K562 (cell line): ENCODE measurements around the gene CLDN15. TPM values are rescaled to one million over a fixed set of nuclear protein-coding genes. Genes with fewer than 3 reads are reported as not detected.

ENCODE experiments used
- CBX3 ChIP-seq, 2 experiments: IDR thresholded peaks; 1 replicate in 1 of 2; 2 replicates in 1 of 2; pipeline ENCODE4 v1.6.1; 2012; ENCODE audit warnings: inconsistent platforms in 2 of 2, low read length in 2 of 2, borderline replicate concordance in 1 of 2, control low read depth in 1 of 2
- DMBX1 ChIP-seq: fragments of 250-450 bp; sonication (Bioruptor Pico); IDR thresholded peaks from 2 replicates; pipeline ENCODE4 v1.8.0; 2022; ENCODE audit warnings: inconsistent platforms, mild to moderate bottlenecking, moderate library complexity, borderline replicate concordance
- ELF1 ChIP-seq: fragments of 200-800 bp; sonication (Bioruptor generic); IDR thresholded peaks from 2 replicates; pipeline ENCODE4 v1.6.1; 2016; ENCODE audit warnings: missing genetic modification characterization, missing compliant biosample characterization
- MGA ChIP-seq: fragments of 450-650 bp; IDR thresholded peaks from 2 replicates; pipeline ENCODE4 v1.6.1; 2016; ENCODE audit warnings: mild to moderate bottlenecking, moderate library complexity
- POLR2B ChIP-seq: fragments of 450-650 bp; IDR thresholded peaks from 2 replicates; pipeline ENCODE4 v1.6.1; 2018; ENCODE audit warnings: low read depth; ENCODE audit not compliant: partially characterized antibody
- ZBTB12 ChIP-seq: fragments of 250-450 bp; sonication (Bioruptor Pico); IDR thresholded peaks from 2 replicates; pipeline ENCODE4 v1.4.0; 2020
- ZBTB17 ChIP-seq: fragments of 450-650 bp; formaldehyde crosslinking; IDR thresholded peaks from 2 replicates; pipeline ENCODE4 v1.4.0; 2020; ENCODE audit warnings: mild to moderate bottlenecking
- ZFP1 ChIP-seq: fragments of 450-650 bp; formaldehyde crosslinking; IDR thresholded peaks from 2 replicates; pipeline ENCODE4 v1.4.0; 2020; ENCODE audit warnings: mild to moderate bottlenecking, mixed read lengths
- ZNF444 ChIP-seq: fragments of 250-450 bp; sonication (Bioruptor Pico); IDR thresholded peaks from 2 replicates; pipeline ENCODE4 v1.4.0; 2020; ENCODE audit warnings: mild to moderate bottlenecking, moderate library complexity
- ZNF561 ChIP-seq: fragments of 450-650 bp; formaldehyde crosslinking; conservative IDR thresholded peaks from 2 replicates; pipeline ENCODE4 v1.4.0; 2020; ENCODE audit warnings: mild to moderate bottlenecking, moderate library complexity
- polyA plus RNA-seq, 8 experiments: library from polyadenylated mRNA; depleted of rRNA in 4 of 8; stranded (reverse) in 5 of 8; unstranded in 3 of 8; fragments of >200 nt; fragmentation: Nextera tagmentation in 2 of 8; fragmentation: Illumina TruSeq in 1 of 8; extraction: Ambion mirVana in 2 of 8; extraction: Trizol in 1 of 8; gene quantifications; 2 replicates each; pipeline versions ENCODE4 v1.2.1 to v1.2.3, GENCODE V29; 2011 to 2014; ENCODE audit warnings: inconsistent platforms in 1 of 8, missing spikeins in 1 of 8
- total RNA-seq, 7 experiments: library from RNA; depleted of rRNA in 6 of 7; stranded (reverse); fragments of >200 nt in 6 of 7; fragmentation: Illumina TruSeq in 2 of 7; extraction: Trizol in 2 of 7; gene quantifications; 2 replicates each; pipeline versions ENCODE4 v1.2.1 to v1.2.3, GENCODE V29; 2011 to 2021; ENCODE audit warnings: low replicate concordance in 1 of 7
- TF ChIP-seq, protein P1 (sequence below): sonication (generic); formaldehyde crosslinking; IDR thresholded peaks from 2 replicates; pipeline ENCODE4 v1.8.1; 2023; ENCODE audit warnings: mild to moderate bottlenecking, missing genetic modification reagents
- TF ChIP-seq, protein P2 (sequence below): fragments of 250-450 bp; sonication (Bioruptor Pico); IDR thresholded peaks from 2 replicates; pipeline ENCODE4 v1.5.0; 2021

The CLDN15 gene
- total and polyA plus RNA-seq, 9 of the 15 experiments (the other 6 are each of a cell fraction or from before 2014, with no cell fraction given): 0.32 to 14.5 (median 7.4) TPM

GRCh38 chr7:101245147-101245668 lies 7.6 kb upstream of the CLDN15 start (continued):
- peak; percentile 29; the same call in 1 of the 2 replicates for TF ChIP-seq MGA
- peak; percentile 32; the same call in 1 of the 2 replicates for TF ChIP-seq ELF1 (tag)
- TF ChIP-seq ZBTB12 (CRISPR knock-in tag): no peak
- TF ChIP-seq, protein P1, sequence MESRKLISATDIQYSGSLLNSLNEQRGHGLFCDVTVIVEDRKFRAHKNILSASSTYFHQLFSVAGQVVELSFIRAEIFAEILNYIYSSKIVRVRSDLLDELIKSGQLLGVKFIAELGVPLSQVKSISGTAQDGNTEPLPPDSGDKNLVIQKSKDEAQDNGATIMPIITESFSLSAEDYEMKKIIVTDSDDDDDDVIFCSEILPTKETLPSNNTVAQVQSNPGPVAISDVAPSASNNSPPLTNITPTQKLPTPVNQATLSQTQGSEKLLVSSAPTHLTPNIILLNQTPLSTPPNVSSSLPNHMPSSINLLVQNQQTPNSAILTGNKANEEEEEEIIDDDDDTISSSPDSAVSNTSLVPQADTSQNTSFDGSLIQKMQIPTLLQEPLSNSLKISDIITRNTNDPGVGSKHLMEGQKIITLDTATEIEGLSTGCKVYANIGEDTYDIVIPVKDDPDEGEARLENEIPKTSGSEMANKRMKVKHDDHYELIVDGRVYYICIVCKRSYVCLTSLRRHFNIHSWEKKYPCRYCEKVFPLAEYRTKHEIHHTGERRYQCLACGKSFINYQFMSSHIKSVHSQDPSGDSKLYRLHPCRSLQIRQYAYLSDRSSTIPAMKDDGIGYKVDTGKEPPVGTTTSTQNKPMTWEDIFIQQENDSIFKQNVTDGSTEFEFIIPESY (CRISPR knock-in tag): peak; percentile 89
- no peak for TF ChIP-seq DMBX1 (CRISPR knock-in tag)
- TF ChIP-seq ZBTB17 (CRISPR knock-in tag): no peak
- TF ChIP-seq ZNF561 (CRISPR knock-in tag): no peak
- TF ChIP-seq CBX3 (IDR thresholded peaks at IDR 0.05; ENCODE audit: borderline replicate concordance in 1 of 2, low read length in 2 of 2): 0 out of 3 replicates have a peak, but pooled peaks of 1 of the 2 experiments have one; percentile 12
- TF ChIP-seq, protein P2, sequence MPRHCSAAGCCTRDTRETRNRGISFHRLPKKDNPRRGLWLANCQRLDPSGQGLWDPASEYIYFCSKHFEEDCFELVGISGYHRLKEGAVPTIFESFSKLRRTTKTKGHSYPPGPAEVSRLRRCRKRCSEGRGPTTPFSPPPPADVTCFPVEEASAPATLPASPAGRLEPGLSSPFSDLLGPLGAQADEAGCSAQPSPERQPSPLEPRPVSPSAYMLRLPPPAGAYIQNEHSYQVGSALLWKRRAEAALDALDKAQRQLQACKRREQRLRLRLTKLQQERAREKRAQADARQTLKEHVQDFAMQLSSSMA: no peak
- TF ChIP-seq ZFP1: no peak
- peak; percentile 50 for TF ChIP-seq POLR2B
- no peak for TF ChIP-seq ZNF444 (CRISPR knock-in tag)
